Measurements from ENCODE around the gene VWA3A. TPM values are rescaled to one million over a fixed set of nuclear protein-coding genes. Genes with fewer than 3 reads are reported as not detected.

The VWA3A gene
- total and polyA plus RNA-seq, 9 donors: 0.15 to 46.2 (median 1.3) TPM

DNA sequence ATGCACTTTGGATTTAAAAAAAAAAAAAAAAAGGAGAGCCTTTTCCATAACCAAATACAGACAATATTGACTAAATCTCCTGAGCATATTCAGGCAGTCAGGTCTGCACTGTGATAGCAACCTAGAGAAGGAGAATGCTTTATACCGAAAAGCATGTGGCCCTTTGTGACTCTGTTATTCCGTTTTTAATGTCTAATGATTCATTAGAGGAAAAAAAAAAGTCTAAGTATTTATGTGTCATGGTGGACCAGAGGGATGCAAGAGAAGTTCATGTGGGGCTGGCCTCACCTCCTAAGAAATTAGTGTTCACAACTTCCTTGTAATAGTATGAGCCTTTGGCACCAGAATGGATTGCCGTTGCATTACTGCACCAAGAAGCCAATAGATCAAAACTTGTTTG is 11.3 kb upstream of the VWA3A start:
- no peak for DNase-seq
- Histone ChIP-seq H3K9me3 (no peaks in the 10 kb centered on the region), H3K4me1 (ENCODE audit: insufficient read depth) (peaks cover 1% of the 10 kb centered on the region), H3K27ac (no peak overlapping the region), H3K36me3 (no peaks in the 10 kb centered on the region), H3K4me3 (no peak overlapping the region), H3K27me3 (no peaks in the 10 kb centered on the region)
- WGBS, 3 donors: 87 to 96% (median 90%) methylated on average over 3 of the region's 3 CpGs
- TF ChIP-seq EP300 (IDR thresholded peaks at IDR 0.05): no peak
- no peak for TF ChIP-seq CTCF (IDR thresholded peaks at IDR 0.05)
- no peak for TF ChIP-seq POLR2A (IDR thresholded peaks at IDR 0.05)
- intact Hi-C loops (cut with DNase I): no loop called here

DNA sequence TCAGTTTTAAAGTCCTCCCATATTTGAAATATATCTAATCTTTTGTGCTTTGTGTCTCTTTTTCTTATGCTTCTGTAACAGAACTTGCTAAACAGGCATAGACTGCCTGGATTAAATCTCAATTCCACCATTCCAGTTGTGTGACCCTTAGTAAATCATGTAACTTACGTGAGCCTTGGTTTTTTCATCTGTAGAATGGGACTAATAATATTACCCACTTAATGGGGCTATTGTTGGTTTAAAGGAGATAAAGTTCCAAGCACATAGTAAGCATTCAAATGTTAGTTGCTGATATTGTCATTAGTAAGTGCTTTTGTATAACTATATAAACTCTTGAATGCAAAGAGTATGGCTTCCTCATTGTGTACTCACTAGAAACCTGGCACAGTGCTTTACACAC is 5.9 kb upstream of the VWA3A start:
- no peak for TF ChIP-seq CTCF (IDR thresholded peaks at IDR 0.05)
- TF ChIP-seq POLR2A (IDR thresholded peaks at IDR 0.05): no peak
- no peak for TF ChIP-seq EP300 (IDR thresholded peaks at IDR 0.05)
- intact Hi-C loops (cut with DNase I): no loop called here
- DNase-seq: no peak
- Histone ChIP-seq H3K27me3 (no peaks in the 10 kb centered on the region), H3K27ac (no peak overlapping the region), H3K9me3 (no peaks in the 10 kb centered on the region), H3K4me1 (ENCODE audit: insufficient read depth) (no peaks in the 10 kb centered on the region), H3K36me3 (no peaks in the 10 kb centered on the region), H3K4me3 (no peak overlapping the region)
- 95 to 98% (median 97%) methylated on average over 1 of the region's 1 CpG for WGBS, 3 donors

GRCh38 chr16:22088642-22089041 is 3.7 kb upstream of the VWA3A start:
- Histone ChIP-seq H3K36me3 (no peaks in the 10 kb centered on the region), H3K27me3 (no peaks in the 10 kb centered on the region), H3K4me1 (ENCODE audit: insufficient read depth) (peaks cover 2% of the 10 kb centered on the region), H3K9me3 (no peaks in the 10 kb centered on the region), H3K4me3 (no peak overlapping the region), H3K27ac (no peak overlapping the region)
- TF ChIP-seq POLR2A (IDR thresholded peaks at IDR 0.05) (no peak), CTCF (IDR thresholded peaks at IDR 0.05) (no peak), EP300 (IDR thresholded peaks at IDR 0.05) (no peak)
- DNase-seq: no peak
- intact Hi-C loops (cut with DNase I): no loop called here
- WGBS, 3 donors: 21 to 49% (median 43%) methylated on average over 1 of the region's 1 CpG

DNA sequence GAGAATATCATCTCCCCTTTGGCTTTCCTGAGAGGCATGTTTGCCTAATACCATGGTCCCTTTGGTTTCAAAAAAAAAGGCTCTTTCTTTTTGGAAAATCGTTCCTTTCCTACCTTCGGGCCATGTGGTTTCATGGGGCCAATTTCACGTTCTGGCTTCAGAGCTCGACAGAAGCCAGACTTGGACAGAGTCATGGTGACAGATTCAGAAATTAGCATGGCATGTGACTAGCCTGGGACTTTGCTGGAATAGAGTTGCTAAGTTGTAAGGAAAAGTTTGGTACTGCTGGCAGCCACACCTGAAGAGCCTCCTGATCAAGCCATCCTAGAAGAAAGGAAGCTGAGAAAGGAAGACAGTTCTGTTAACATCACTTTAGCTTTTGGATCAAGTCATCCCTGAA is 2.4 kb upstream of the VWA3A start:
- no peak overlapping the region for H3K4me3 ChIP-seq
- no peaks in the 10 kb centered on the region for H3K36me3 ChIP-seq
- no peak overlapping the region for H3K27ac ChIP-seq
- peaks cover 2% of the 10 kb centered on the region for H3K4me1 ChIP-seq (ENCODE audit: insufficient read depth)
- 84 to 87% (median 84%) methylated on average over 4 of the region's 4 CpGs for WGBS, 3 donors
- intact Hi-C loops (cut with DNase I): no loop called here
- no peaks in the 10 kb centered on the region for H3K27me3 ChIP-seq
- no peaks in the 10 kb centered on the region for H3K9me3 ChIP-seq
- TF ChIP-seq POLR2A (IDR thresholded peaks at IDR 0.05) (no peak), EP300 (IDR thresholded peaks at IDR 0.05) (no peak), CTCF (IDR thresholded peaks at IDR 0.05) (no peak)
- no peak for DNase-seq

- 85 to 93% (median 91%) methylated on average over 3 of the region's 3 CpGs for WGBS, 3 donors
- Histone ChIP-seq H3K36me3 (no peaks in the 10 kb centered on the region), H3K9me3 (no peaks in the 10 kb centered on the region), H3K27me3 (no peaks in the 10 kb centered on the region), H3K4me1 (ENCODE audit: insufficient read depth) (peaks cover 2% of the 10 kb centered on the region), H3K4me3 (no peak overlapping the region), H3K27ac (no peak overlapping the region)
- DNase-seq: no peak
- intact Hi-C loops (cut with DNase I): no loop called here
- no peak for TF ChIP-seq POLR2A (IDR thresholded peaks at IDR 0.05)
- no peak for TF ChIP-seq EP300 (IDR thresholded peaks at IDR 0.05)
- TF ChIP-seq CTCF (IDR thresholded peaks at IDR 0.05): no peak
These were observed 620 bp upstream of the VWA3A start for GRCh38 chr16:22091721-22092120.
